AG08396 (cell line): ENCODE results near the gene VDR.

Source experiments
- DNase-seq: peaks from one replicate; pipeline ENCODE4 v3.0.0; 2012; ENCODE audit warnings: low spot score, mixed read lengths

The VDR gene

GRCh38 chr12:47904713-47905709, at the start of gene VDR:
Gene VDR, minus strand, starts transcription at chr12:47904994. Its CDS starts 25,881 bp downstream, at chr12:47879113.
- peak; percentile 94 for DNase-seq

- DNase-seq = no peak
Measured at GRCh38 chr12:47954058-47954457, 49.3 kb upstream of the VDR start.

- DNase-seq = no peak
Measured at GRCh38 chr12:47950856-47951468, 46.2 kb upstream of the VDR start.

- peak; percentile 93 for DNase-seq
Measured at GRCh38 chr12:47949441-47950341, 44.9 kb upstream of the VDR start.

- DNase-seq = no peak
Measured at GRCh38 chr12:47947341-47947740, 42.5 kb upstream of the VDR start.

GRCh38 chr12:47946413-47947323, 41.9 kb upstream of the VDR start:
- peak; percentile 81 for DNase-seq

GRCh38 chr12:47945341-47945728, 40.5 kb upstream of the VDR start:
- DNase-seq = no peak

GRCh38 chr12:47944685-47945340, 40.0 kb upstream of the VDR start:
- DNase-seq = no peak

GRCh38 chr12:47943623-47944340, 39.0 kb upstream of the VDR start:
- no peak for DNase-seq

- DNase-seq = no peak
Measured at GRCh38 chr12:47942614-47943225, 37.9 kb upstream of the VDR start.

- DNase-seq = no peak
Measured at GRCh38 chr12:47941871-47942613, 37.2 kb upstream of the VDR start.

- DNase-seq = no peak
Measured at GRCh38 chr12:47941475-47941780, 36.6 kb upstream of the VDR start.

GRCh38 chr12:47940773-47941474, 36.1 kb upstream of the VDR start:
- no peak for DNase-seq

GRCh38 chr12:47939009-47939601, 34.3 kb upstream of the VDR start:
- DNase-seq = no peak

- DNase-seq = no peak
Measured at GRCh38 chr12:47938594-47938993, 33.8 kb upstream of the VDR start.

- DNase-seq = peak; percentile 45
Measured at GRCh38 chr12:47938093-47938492, 33.3 kb upstream of the VDR start.

- peak; percentile 85 for DNase-seq
Measured at GRCh38 chr12:47935184-47935583, 30.4 kb upstream of the VDR start.

GRCh38 chr12:47931187-47931586, 26.4 kb upstream of the VDR start:
- no peak for DNase-seq
